ENCODE measurements around the gene TRIM25.

TRIM25 gene

DNA sequence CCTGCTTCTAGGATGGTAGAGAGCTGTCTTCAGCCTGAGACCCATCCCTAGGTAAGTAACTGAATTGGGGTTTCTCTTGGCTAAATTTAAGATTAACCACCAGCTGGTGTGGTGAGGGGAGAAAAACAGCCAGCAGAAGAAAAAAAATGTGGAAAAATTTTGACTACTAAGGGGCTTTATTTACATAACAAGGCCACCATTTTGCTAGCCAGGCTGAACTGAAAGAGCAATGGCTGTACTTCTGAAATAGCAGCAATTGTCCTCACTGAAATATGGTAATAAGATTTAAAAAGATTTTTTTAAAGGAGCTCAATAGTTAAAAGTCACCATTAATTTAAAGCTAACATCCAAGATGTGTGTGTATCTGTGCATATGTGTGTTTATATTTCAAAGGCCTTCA, 12.4 kb upstream of the TRIM25 start:
- no peak for DNase-seq

GRCh38 chr17:56925088-56925487, 11.2 kb upstream of the TRIM25 start:
- DNase-seq: no peak

- DNase-seq: no peak
Observed at GRCh38 chr17:56919717-56920116, 5.9 kb upstream of the TRIM25 start.

GRCh38 chr17:56918916-56919315, 5.1 kb upstream of the TRIM25 start:
- no peak for DNase-seq

DNA sequence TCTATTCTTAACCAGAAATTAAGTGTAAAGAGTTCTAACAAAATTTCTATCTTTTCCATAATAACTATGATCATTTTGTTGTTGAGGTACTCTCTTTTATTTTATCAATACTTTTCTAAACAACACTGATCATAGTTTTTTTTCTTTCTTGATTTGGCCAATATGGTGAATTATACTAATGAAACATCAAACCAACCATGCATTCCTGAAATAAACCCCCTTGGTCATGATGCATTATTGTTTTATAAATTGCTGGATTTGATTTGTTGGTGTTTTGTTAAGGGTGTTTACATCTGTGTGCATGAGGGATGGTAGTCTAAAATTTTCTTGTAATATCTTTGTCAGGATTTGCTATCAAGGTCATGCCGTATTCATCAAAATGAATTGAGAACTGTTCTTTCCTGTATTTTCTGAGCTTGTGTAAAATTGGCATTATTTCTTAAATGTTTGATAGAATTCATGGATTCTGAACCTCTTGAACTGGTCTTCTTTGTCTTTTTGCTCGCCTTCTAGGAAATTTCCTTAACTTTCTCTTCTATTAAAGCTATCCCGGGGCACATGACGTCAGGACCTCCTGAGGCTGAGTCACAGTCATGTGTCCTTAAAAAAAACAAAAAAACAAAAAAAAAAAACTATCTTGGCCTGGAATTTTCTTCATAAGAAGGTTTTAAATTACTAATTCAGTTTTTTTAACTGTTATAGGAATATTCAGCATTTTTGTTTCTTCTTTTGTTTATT, 3.9 kb upstream of the TRIM25 start:
- DNase-seq: no peak

DNA sequence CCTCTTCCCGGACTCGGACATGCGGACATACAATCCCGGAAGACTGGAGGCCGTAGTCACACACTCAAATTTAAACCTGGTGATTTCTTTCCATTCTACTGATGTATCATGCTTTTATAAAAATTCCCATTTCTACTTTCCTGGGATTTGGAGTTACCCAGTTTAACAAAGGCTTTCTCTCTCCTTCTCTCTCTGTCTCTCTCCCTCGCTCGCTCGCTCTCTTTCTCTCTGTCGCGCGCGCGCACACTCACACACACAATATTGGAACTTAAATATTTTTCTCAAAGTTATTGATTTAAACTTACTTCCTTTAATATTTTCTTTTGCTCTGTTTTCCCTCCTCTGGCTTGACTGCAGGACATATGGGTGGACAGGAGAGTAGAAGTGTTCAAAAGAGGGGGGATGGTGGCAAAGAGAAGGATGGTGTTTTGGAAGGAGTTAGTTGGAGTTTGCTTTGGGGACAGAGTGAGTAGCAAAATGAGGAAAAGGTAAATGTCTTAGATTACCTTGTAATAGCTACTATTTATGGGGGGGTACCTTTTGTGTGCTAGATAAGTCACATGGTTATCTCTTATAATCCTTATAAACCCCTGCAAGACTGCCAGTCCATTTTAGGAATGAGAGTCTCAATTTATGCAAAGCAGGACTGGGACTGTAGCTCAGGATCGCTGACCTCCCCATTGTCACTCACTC, 878 bp upstream of the TRIM25 start:
- no peak for DNase-seq

GRCh38 chr17:56913353-56913866, 439 bp downstream of the TRIM25 start:
- DNase-seq: no peak

DNA sequence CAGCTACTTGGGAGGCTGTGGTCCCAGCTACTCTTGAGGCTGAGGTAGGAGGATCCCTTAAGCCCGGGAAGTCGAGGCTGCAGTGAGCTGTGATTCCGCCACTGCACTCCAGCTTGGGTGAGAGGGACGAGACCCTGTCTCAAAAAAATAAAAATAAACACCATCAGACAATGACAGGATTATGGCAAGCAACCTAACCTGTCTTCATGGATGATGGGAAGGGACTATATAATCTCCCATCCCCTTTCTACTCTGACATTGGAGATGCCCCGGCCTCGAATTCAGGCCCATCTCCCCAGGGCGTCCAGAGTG, 893 bp downstream of the TRIM25 start:
- DNase-seq: no peak

GRCh38 chr17:56912105-56912999, 1.5 kb downstream of the TRIM25 start:
- no peak for DNase-seq

DNA sequence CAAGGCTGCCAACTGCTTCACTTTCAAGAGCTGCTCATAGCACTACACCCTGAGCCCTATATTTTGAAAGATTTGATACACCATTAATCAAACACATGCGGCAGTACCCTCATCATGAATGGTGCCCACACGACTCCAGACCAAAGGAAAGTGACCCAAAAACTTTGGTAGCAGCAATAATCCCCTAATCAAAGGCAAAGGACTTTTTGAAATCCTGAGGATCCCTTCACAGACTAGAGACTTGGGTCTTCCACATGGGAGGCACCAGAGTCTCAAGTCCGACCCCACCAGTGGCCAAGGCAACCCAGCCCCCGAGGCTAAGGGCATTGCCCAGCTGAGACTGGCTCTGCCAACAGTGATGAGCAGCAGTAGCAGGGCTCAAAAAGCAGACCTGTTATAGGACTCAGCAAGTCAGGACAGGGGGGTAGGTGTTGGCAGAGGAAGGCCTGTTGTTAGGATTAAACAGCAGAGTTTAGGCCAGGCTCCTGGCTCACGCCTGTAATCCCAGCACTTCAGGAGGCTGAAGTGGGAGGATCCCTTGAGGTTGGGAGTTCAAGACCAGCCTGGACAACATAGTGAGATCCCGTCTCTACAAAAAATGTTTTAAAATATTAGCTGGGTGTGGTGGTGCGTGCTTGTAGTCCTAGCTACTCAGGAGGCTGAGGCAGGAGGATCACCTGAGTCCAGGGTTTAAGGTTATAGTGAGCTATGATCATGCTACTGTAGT, 3.2 kb downstream of the TRIM25 start:
- DNase-seq: no peak

DNA sequence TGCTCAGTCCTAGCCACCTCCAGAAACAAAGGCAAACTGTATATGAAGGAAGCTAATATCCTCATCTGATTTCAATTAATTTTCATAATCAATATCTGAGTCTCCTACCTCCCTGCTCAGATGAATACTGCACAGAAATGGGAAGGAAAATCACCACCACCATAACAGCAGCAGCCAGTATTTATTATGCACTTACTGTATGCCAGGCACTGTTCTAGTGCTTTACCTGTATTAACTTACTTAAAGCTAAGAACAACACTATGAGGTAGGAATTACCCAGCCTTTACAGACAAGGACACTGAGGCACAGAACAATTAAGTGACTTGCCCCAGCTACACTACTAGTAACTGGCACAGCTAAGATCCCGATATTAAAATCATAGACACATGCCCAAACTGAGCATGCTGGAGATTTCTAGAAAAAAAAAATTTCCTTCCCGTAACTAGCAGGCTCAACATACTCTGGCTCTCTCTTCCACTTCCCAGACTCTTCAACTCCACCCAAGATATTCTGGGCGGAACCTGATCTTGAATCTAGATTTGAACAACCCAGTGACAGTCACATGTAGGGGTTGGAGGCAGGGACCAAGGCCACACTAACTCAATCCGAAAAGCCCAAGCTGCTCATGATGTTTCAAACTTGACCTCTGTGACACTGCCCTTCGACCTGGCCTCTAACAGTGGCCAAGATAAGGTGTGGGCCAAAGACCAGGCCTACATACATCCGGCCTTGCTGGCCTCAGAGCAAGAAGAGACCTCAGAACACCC, 3.9 kb downstream of the TRIM25 start:
- no peak for DNase-seq

DNA sequence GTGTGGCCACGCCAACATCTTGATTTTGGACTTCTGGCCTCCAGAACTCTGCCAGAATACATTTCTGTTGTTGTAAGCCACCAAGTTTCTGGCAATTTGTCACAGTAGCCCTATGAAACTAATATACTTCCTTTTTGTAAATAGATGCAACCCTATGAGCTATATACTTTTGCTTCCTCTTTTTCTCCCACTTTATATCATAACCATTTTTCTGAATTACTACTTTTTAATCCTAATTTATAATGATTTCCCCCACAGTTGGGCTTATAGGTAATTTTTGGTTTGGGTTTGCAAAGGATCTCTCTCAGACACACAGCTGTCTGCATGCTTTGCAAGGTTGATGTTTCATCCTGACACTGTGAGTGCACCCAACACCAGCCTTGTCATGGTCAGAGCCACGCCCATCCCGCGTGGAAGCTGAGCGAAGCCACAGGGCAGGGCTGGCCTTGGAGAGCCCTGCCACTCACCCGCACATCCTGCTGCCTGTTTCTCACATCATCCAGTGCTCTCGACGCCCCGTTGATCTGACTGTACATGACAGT, 5.8 kb downstream of the TRIM25 start:
- DNase-seq: no peak

DNA sequence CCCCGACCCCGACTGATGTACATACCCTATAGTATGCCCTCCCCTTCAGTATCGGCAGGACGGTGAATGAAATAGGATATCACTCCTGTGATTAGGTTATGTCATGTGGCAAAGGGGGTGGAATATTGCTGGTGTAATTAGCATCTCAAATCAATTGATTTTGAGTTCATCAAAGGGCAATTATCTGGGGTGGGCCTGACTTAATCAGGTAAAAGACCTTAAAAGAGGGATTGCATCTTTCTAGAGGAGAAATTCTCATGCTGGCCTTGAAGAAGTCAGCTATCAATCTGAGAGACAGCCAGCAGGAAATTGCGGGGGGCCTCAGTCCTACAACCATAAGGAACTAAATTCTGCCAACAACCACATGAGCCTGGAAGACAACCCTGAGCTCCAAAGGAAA, 10.3 kb downstream of the TRIM25 start:
- DNase-seq: no peak

- no peak for DNase-seq
Observed at GRCh38 chr17:56902348-56902747, 11.5 kb downstream of the TRIM25 start.

- no peak for DNase-seq
Observed at GRCh38 chr17:56899403-56899802, 14.4 kb downstream of the TRIM25 start.

- no peak for DNase-seq
Observed at GRCh38 chr17:56898874-56899273, 15.0 kb downstream of the TRIM25 start.

GRCh38 chr17:56897646-56898424, 16.0 kb downstream of the TRIM25 start:
- DNase-seq: no peak

GRCh38 chr17:56896968-56897359, 16.9 kb downstream of the TRIM25 start:
- DNase-seq: no peak

GRCh38 chr17:56896217-56896967, 17.5 kb downstream of the TRIM25 start:
- DNase-seq: no peak

- no peak for DNase-seq
Observed at GRCh38 chr17:56894859-56895455, 18.9 kb downstream of the TRIM25 start.

All from right forelimb (tissue), 1 donor.